ENCODE data around the gene KRTAP6-3.

KRTAP6-3 gene

GRCh38 chr21:30592140-30592539 is at the start of gene KRTAP6-3:
TSS of gene KRTAP6-3 (plus strand) at chr21:30592440. CDS start at chr21:30592446, 6 bp downstream.
- no peak for DNase-seq

- no peak for DNase-seq
Measured at GRCh38 chr21:30552782-30553181, 39.5 kb upstream of the KRTAP6-3 start.

GRCh38 chr21:30555095-30555494 is 37.1 kb upstream of the KRTAP6-3 start:
- DNase-seq = no peak

GRCh38 chr21:30561264-30561895 is 30.9 kb upstream of the KRTAP6-3 start, which contains the start of gene KRTAP19-7:
TSS of gene KRTAP19-7 (minus strand) at chr21:30561314. CDS start at chr21:30561289, 25 bp downstream.
- no peak for DNase-seq

GRCh38 chr21:30561957-30562356 is 30.3 kb upstream of the KRTAP6-3 start:
- no peak for DNase-seq

- no peak for DNase-seq
Measured at GRCh38 chr21:30563072-30563471, 29.2 kb upstream of the KRTAP6-3 start.

GRCh38 chr21:30563630-30564029 is 28.6 kb upstream of the KRTAP6-3 start:
- DNase-seq = no peak

- no peak for DNase-seq
Measured at GRCh38 chr21:30567617-30568016, 24.6 kb upstream of the KRTAP6-3 start.

GRCh38 chr21:30577766-30578165 is 14.5 kb upstream of the KRTAP6-3 start:
- DNase-seq = no peak

- DNase-seq = no peak
Measured at GRCh38 chr21:30579346-30579745, 12.9 kb upstream of the KRTAP6-3 start.

- DNase-seq = no peak
Measured at GRCh38 chr21:30580132-30580531, 12.1 kb upstream of the KRTAP6-3 start.

GRCh38 chr21:30582870-30583269 is 9.4 kb upstream of the KRTAP6-3 start:
- no peak for DNase-seq

- DNase-seq = no peak
Measured at GRCh38 chr21:30590297-30590696, 1.9 kb upstream of the KRTAP6-3 start, which contains the start of gene KRTAP22-2. TSS of gene KRTAP22-2 (minus strand) at chr21:30590397.

- no peak for DNase-seq
Measured at GRCh38 chr21:30598802-30599201, 6.6 kb downstream of the KRTAP6-3 start, which contains the start of gene KRTAP6-2. TSS of gene KRTAP6-2 (minus strand) at chr21:30598902. CDS start at chr21:30598874, 28 bp downstream.

- no peak for DNase-seq
Measured at GRCh38 chr21:30600787-30601186, 8.5 kb downstream of the KRTAP6-3 start, which contains the start of gene KRTAP22-1. TSS of gene KRTAP22-1 (plus strand) at chr21:30601087.

GRCh38 chr21:30605968-30606367 is 13.7 kb downstream of the KRTAP6-3 start:
- no peak for DNase-seq

GRCh38 chr21:30612132-30612531 is 19.9 kb downstream of the KRTAP6-3 start:
- no peak for DNase-seq

- DNase-seq = no peak
Measured at GRCh38 chr21:30613836-30614235, 21.6 kb downstream of the KRTAP6-3 start, which contains the start of gene KRTAP6-1. TSS of gene KRTAP6-1 (minus strand) at chr21:30613930. CDS start at chr21:30613904, 26 bp downstream.

- DNase-seq = no peak
Measured at GRCh38 chr21:30615199-30615598, 23.0 kb downstream of the KRTAP6-3 start.

GRCh38 chr21:30616125-30616524 is 23.9 kb downstream of the KRTAP6-3 start, which contains the start of gene KRTAP20-1:
TSS of gene KRTAP20-1 (plus strand) at chr21:30616425. CDS start at chr21:30616455, 30 bp downstream.
- no peak for DNase-seq

GRCh38 chr21:30620080-30620479 is 27.8 kb downstream of the KRTAP6-3 start:
- no peak for DNase-seq

GRCh38 chr21:30620522-30620921 is 28.3 kb downstream of the KRTAP6-3 start, which contains the start of gene KRTAP20-4:
TSS of gene KRTAP20-4 (plus strand) at chr21:30620627.
- DNase-seq = no peak

GRCh38 chr21:30623362-30623761 is 31.1 kb downstream of the KRTAP6-3 start:
- DNase-seq = no peak

- no peak for DNase-seq
Measured at GRCh38 chr21:30625449-30626165, 33.4 kb downstream of the KRTAP6-3 start.

Data from right hindlimb (tissue), 1 donor.